Caco-2 (cell line): ENCODE measurements around the gene CLPSL2. TPM values are rescaled to one million over a fixed set of nuclear protein-coding genes. Genes with fewer than 3 reads are reported as not detected.

Experiments
- BruUV-seq: library from RNA; stranded (reverse); fragments of 400-500 nt; replicated peaks from 2 replicates; lab custom pipeline; 2021; lab: Mats Ljungman, UMichigan
- CTCF ChIA-PET: fragments of 300-600 bp; sonication (Branson Sonifier 250); formaldehyde crosslinking; loops from one replicate; lab custom pipeline; 2022; ENCODE audit warnings: antibody characterized with exemption; lab: Charles Lee
- POLR2A ChIA-PET: fragments of 300-600 bp; sonication (Branson Sonifier 250); formaldehyde crosslinking; loops from one replicate; lab custom pipeline; 2022; ENCODE audit warnings: antibody characterized with exemption; lab: Charles Lee
- DNase-seq, 2 experiments: peaks; one replicate each; pipeline versions ENCODE4 v3.0.0 to v3.0.0-alpha.2; 2020 to 2022
- H3K27me3 ChIP-seq: replicated peaks from 2 replicates; pipeline ENCODE4 v1.6.0; 2011; ENCODE audit warnings: low read length; ENCODE audit not compliant: control insufficient read depth, insufficient read depth
- H3K36me3 ChIP-seq: 2 replicates; pipeline ENCODE4 v1.5.1; 2011; ENCODE audit warnings: low read length; ENCODE audit not compliant: control insufficient read depth, insufficient read depth
- H3K4me1 ChIP-seq: fragments of 250-450 bp; sonication (Bioruptor Pico); 2 replicates; pipeline ENCODE4 v1.5.1; 2020; ENCODE audit warnings: mild to moderate bottlenecking
- H3K4me3 ChIP-seq: 2 replicates; pipeline ENCODE4 v1.5.1; 2011; ENCODE audit warnings: low read depth, mild to moderate bottlenecking, control low read depth, low read length
- H3K9me3 ChIP-seq: fragments of 250-450 bp; sonication (Bioruptor Pico); 2 replicates; pipeline ENCODE4 v1.5.1; 2020; ENCODE audit warnings: mild to moderate bottlenecking, moderate library complexity
- H3K27ac Mint-ChIP-seq: one replicate; pipeline ENCODE4 v1.8.0; 2022; ENCODE audit warnings: mixed read lengths; ENCODE audit not compliant: unreplicated experiment
- H3K27me3 Mint-ChIP-seq: one replicate; pipeline ENCODE4 v1.8.0; 2022; ENCODE audit warnings: mixed read lengths; ENCODE audit not compliant: insufficient read depth, unreplicated experiment
- H3K36me3 Mint-ChIP-seq: one replicate; pipeline ENCODE4 v1.8.0; 2022; ENCODE audit warnings: mild to moderate bottlenecking, mixed read lengths; ENCODE audit not compliant: insufficient read depth, unreplicated experiment
- H3K4me1 Mint-ChIP-seq: one replicate; pipeline ENCODE4 v1.8.0; 2022; ENCODE audit warnings: low read depth, mixed read lengths; ENCODE audit not compliant: unreplicated experiment
- H3K4me3 Mint-ChIP-seq: one replicate; pipeline ENCODE4 v1.8.0; 2022; ENCODE audit warnings: mild to moderate bottlenecking, moderate library complexity, mixed read lengths; ENCODE audit not compliant: unreplicated experiment
- H3K9me3 Mint-ChIP-seq: one replicate; pipeline ENCODE4 v1.8.0; 2022; ENCODE audit warnings: mixed read lengths; ENCODE audit not compliant: unreplicated experiment
- intact Hi-C: fragments of 100-400 bp; cut with micrococcal nuclease; formaldehyde crosslinking; loops from one replicate; pipeline ENCODE4 v1.10.0; 2022; ENCODE audit not compliant: unreplicated experiment
- total RNA-seq: library from RNA; stranded (reverse); gene quantifications from 2 replicates; pipeline ENCODE4 v1.2.3, GENCODE V29; 2022
- TF ChIP-seq, protein P1 (sequence below), 2 experiments: fragments of 200-600 bp in 1 of 2; IDR thresholded peaks; 1 replicate in 1 of 2; 2 replicates in 1 of 2; pipeline versions ENCODE4 v1.5.1 to v1.8.0; 2011 to 2022; ENCODE audit warnings: antibody characterized with exemption in 1 of 2, control low read depth in 1 of 2, inconsistent platforms in 1 of 2, low read depth in 1 of 2, low read length in 1 of 2, mild to moderate bottlenecking in 1 of 2, moderate library complexity in 1 of 2; ENCODE audit not compliant: insufficient read depth in 1 of 2, severe bottlenecking in 1 of 2, unreplicated experiment in 1 of 2

Gene CLPSL2
- total RNA-seq, 1 experiment from 2014 or later, result 2.0 TPM

DNA sequence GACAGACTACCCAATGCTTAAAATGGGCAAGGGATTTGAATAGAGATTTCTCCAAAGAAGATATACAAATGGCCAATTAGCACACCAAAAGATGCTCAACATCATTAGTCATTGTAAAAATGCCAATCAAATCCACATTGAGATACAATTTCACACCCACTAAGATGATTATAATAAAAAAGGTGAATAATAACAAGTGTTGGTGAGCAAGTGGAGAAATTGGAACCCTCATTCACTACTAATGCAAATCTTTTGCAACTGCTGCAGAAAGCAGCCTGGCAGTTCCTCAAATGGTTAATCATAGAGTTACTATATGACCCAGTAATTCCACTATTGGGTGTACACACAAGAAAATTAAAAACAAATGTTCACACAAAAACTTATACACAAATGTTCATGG, 41.1 kb downstream of the CLPSL2 start:
- H3K4me3 ChIP-seq, result no peak overlapping the region
- no peaks in the 10 kb centered on the region for H3K36me3 Mint-ChIP-seq
- intact Hi-C loops, result no loop called here
- H3K36me3 ChIP-seq, result no peaks in the 10 kb centered on the region
- H3K27me3 ChIP-seq, result no peaks in the 10 kb centered on the region
- no peak overlapping the region for H3K4me3 Mint-ChIP-seq
- no peaks in the 10 kb centered on the region for H3K4me1 Mint-ChIP-seq
- no peaks in the 10 kb centered on the region for H3K9me3 Mint-ChIP-seq
- no peak for DNase-seq
- peaks cover 6% of the 10 kb centered on the region; the same call in 1 of the 2 replicates for H3K9me3 ChIP-seq
- no peak overlapping the region for H3K27ac Mint-ChIP-seq
- no TSS peak for BruUV-seq
- ChIA-PET POLR2A (no interaction called here), CTCF (no interaction called here)
- TF ChIP-seq, protein P1, sequence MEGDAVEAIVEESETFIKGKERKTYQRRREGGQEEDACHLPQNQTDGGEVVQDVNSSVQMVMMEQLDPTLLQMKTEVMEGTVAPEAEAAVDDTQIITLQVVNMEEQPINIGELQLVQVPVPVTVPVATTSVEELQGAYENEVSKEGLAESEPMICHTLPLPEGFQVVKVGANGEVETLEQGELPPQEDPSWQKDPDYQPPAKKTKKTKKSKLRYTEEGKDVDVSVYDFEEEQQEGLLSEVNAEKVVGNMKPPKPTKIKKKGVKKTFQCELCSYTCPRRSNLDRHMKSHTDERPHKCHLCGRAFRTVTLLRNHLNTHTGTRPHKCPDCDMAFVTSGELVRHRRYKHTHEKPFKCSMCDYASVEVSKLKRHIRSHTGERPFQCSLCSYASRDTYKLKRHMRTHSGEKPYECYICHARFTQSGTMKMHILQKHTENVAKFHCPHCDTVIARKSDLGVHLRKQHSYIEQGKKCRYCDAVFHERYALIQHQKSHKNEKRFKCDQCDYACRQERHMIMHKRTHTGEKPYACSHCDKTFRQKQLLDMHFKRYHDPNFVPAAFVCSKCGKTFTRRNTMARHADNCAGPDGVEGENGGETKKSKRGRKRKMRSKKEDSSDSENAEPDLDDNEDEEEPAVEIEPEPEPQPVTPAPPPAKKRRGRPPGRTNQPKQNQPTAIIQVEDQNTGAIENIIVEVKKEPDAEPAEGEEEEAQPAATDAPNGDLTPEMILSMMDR (IDR thresholded peaks at IDR 0.05; ENCODE audit: insufficient read depth in 1 of 2, low read depth in 1 of 2, low read length in 1 of 2, severe bottlenecking in 1 of 2, unreplicated experiment in 1 of 2), result no peak
- no peaks in the 10 kb centered on the region for H3K27me3 Mint-ChIP-seq
- H3K4me1 ChIP-seq, result no peaks in the 10 kb centered on the region

DNA sequence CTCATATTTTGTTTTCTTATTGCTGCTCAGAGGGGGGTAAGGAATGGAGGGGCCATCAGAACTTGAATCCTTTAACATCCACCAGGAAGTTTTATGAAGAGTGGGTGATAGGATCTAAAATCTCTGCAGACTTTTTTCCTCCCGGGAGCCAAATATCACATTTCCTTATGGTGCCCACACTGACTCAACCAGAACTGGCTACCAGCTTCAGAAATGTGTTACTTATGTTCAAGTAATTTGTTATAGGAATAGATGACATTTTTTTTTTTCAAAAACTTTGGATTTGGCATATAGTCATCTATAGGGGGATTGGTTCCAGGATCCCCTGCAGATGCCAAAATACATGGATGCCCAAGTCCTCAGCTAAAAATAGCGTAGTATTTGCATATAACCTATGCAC, 47.2 kb downstream of the CLPSL2 start:
- ChIA-PET POLR2A (no interaction called here), CTCF (no interaction called here)
- Histone ChIP-seq H3K4me3 (no peak overlapping the region), H3K36me3 (no peaks in the 10 kb centered on the region), H3K27me3 (no peaks in the 10 kb centered on the region), H3K4me1 (no peaks in the 10 kb centered on the region), H3K9me3 (no peaks in the 10 kb centered on the region)
- intact Hi-C loops, result no loop called here
- Mint-ChIP-seq H3K9me3 (no peaks in the 10 kb centered on the region), H3K4me1 (no peaks in the 10 kb centered on the region), H3K27ac (no peak overlapping the region), H3K36me3 (no peaks in the 10 kb centered on the region), H3K27me3 (no peaks in the 10 kb centered on the region), H3K4me3 (no peak overlapping the region)
- no peak for DNase-seq
- BruUV-seq, result no TSS peak
- TF ChIP-seq, protein P1 (IDR thresholded peaks at IDR 0.05; ENCODE audit: insufficient read depth in 1 of 2, low read depth in 1 of 2, low read length in 1 of 2, severe bottlenecking in 1 of 2, unreplicated experiment in 1 of 2), result no peak

DNA sequence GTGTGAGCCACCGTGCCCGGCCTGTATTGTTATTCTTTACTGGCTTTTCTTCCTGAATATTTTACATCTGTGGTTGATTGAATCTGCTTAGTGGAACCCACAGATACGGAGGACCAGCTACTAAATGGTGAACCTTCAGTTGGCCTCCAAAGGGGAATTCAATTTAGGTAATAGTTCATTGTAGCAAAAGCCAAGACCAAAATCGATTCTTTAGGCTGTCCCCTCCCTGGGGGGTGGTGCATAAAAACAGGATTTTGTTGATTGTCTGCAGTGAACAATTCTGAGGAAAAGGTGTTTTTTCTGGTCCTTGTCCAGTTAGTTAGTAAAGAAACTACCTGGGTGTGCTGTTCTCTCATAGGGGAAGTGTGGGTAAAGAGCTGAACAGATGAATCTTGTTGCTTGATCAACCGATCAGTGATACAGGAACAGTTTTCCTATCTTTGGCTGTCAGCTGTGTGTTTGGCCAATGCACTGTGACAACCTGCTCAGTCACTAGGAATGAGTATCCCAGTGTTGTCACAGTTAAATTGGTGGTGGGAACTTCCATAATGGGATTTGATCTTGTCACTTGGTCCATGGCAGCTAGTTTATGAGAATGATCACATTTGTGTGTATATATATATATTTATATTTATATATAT, 48.3 kb downstream of the CLPSL2 start:
- ChIA-PET POLR2A (no interaction called here), CTCF (no interaction called here)
- H3K4me3 ChIP-seq, result no peak overlapping the region
- TF ChIP-seq, protein P1 (IDR thresholded peaks at IDR 0.05; ENCODE audit: insufficient read depth in 1 of 2, low read depth in 1 of 2, low read length in 1 of 2, severe bottlenecking in 1 of 2, unreplicated experiment in 1 of 2), result no peak
- Mint-ChIP-seq H3K4me3 (no peak overlapping the region), H3K27me3 (no peaks in the 10 kb centered on the region), H3K9me3 (no peaks in the 10 kb centered on the region), H3K36me3 (no peaks in the 10 kb centered on the region), H3K4me1 (no peaks in the 10 kb centered on the region), H3K27ac (no peak overlapping the region)
- no peaks in the 10 kb centered on the region for H3K27me3 ChIP-seq
- H3K4me1 ChIP-seq, result no peaks in the 10 kb centered on the region
- H3K36me3 ChIP-seq, result no peaks in the 10 kb centered on the region
- no peak for DNase-seq
- BruUV-seq, result no TSS peak
- intact Hi-C loops, result no loop called here
- no peaks in the 10 kb centered on the region for H3K9me3 ChIP-seq

Other genes with a start within 250 kb of the CLPSL2 start
- 16.5 and 20.1 TPM in 2 replicates for gene FKBP5, start 87.7 kb upstream of the CLPSL2 start, total RNA-seq
- not detected in 2 replicates for gene ARMC12, start 39.6 kb upstream of the CLPSL2 start, total RNA-seq
- gene CLPSL1, start 4.4 kb downstream of the CLPSL2 start, total RNA-seq, result not detected in 2 replicates
- gene CLPS, start 20.7 kb downstream of the CLPSL2 start, total RNA-seq, result not detected in 2 replicates
- gene LHFPL5, start 28.8 kb downstream of the CLPSL2 start, total RNA-seq, result not detected in 2 replicates
- 114 and 124 TPM in 2 replicates for gene SRPK1, start 144.5 kb downstream of the CLPSL2 start, total RNA-seq
- 1.4 and 1.8 TPM in 2 replicates for gene SLC26A8, start 248.0 kb downstream of the CLPSL2 start, total RNA-seq